ENCODE data around the gene POLR3G. TPM values are rescaled to one million over a fixed set of nuclear protein-coding genes. Genes with fewer than 3 reads are reported as not detected.
A peak's percentile ranks its signal among the peaks of the same experiment; 100 is the strongest.

The POLR3G gene
- polyA plus RNA-seq, 1 donor from 2014 or later: 2.7 TPM

GRCh38 chr5:90558344-90559192 is 83.9 kb downstream of the POLR3G start, which contains the start of gene ADGRV1:
TSS of gene ADGRV1 (plus strand) at chr5:90558797. CDS start at chr5:90558896, 99 bp downstream.
- Histone ChIP-seq H3K36me3 (ENCODE audit: insufficient read depth, low read length) (no peaks in the 10 kb centered on the region), H2AFZ (ENCODE audit: low read depth, low read length) (peak within 1 kb of the TSS; percentile 15)

More at GRCh38 chr5:90558344-90559192, 83.9 kb downstream of the POLR3G start, which contains the start of gene ADGRV1:
- TF ChIP-seq TAF1 (IDR thresholded peaks at IDR 0.05; ENCODE audit: low read depth) (no peak), MXI1 (conservative IDR thresholded peaks at IDR 0.05; ENCODE audit: poor library complexity, severe bottlenecking) (peak; percentile 55), SMC3 (conservative IDR thresholded peaks at IDR 0.05; ENCODE audit: poor library complexity) (peak; percentile 28), EP300 (conservative IDR thresholded peaks at IDR 0.05; ENCODE audit: poor library complexity, severe bottlenecking) (peak; percentile 44), CTCF (IDR thresholded peaks at IDR 0.05; ENCODE audit: poor library complexity, severe bottlenecking) (peak; percentile 20), RAD21 (conservative IDR thresholded peaks at IDR 0.05) (no peak), EZH2 (IDR thresholded peaks at IDR 0.05; ENCODE audit: borderline replicate concordance, insufficient read depth, low read length, poor library complexity, severe bottlenecking) (no peak), POLR2AphosphoS5 (IDR thresholded peaks at IDR 0.05) (peak; percentile 3), REST (IDR thresholded peaks at IDR 0.05; ENCODE audit: borderline replicate concordance) (no peak)
- Histone ChIP-seq H3K9me2 (ENCODE audit: insufficient read depth, low read length) (no peaks in the 10 kb centered on the region), H3K9ac (ENCODE audit: low read length) (peak within 1 kb of the TSS; percentile 43), H3K27ac (ENCODE audit: low read length) (no peak within 1 kb of the TSS), H3K4me2 (ENCODE audit: low read length) (peak within 1 kb of the TSS; percentile 99), H3F3A (ENCODE audit: insufficient read depth, low read length, poor library complexity, severe bottlenecking) (no peaks in the 10 kb centered on the region), H3K9me3 (ENCODE audit: low read length) (no peaks in the 10 kb centered on the region), H4K20me1 (ENCODE audit: insufficient read depth) (no peaks in the 10 kb centered on the region), H3K27me3 (ENCODE audit: insufficient read depth, low read depth, low read length) (peaks cover 30% of the 10 kb centered on the region), H3K79me2 (replicated peaks; ENCODE audit: insufficient read depth, low read length) (peaks cover 22% of the 10 kb centered on the region), H3K4me3 (ENCODE audit: low read length) (peak within 1 kb of the TSS; percentile 73)

Measured in neural cell (in vitro differentiated cells).